GM06990 (cell line): ENCODE measurements around the gene ZNF618.

Experiments used
- DNase-seq: peaks from one replicate; pipeline ENCODE4 v3.0.0-alpha.2; 2011; ENCODE audit not compliant: insufficient read length; ENCODE audit errors: extremely low read depth
- H3K27me3 ChIP-seq: replicated peaks from 2 replicates; pipeline ENCODE4 v1.6.0; 2011; ENCODE audit warnings: low read length; ENCODE audit not compliant: control insufficient read depth, insufficient read depth
- H3K36me3 ChIP-seq: 2 replicates; pipeline ENCODE4 v1.5.1; 2011; ENCODE audit warnings: low read length; ENCODE audit not compliant: control insufficient read depth, insufficient read depth
- H3K4me3 ChIP-seq: replicated peaks from 2 replicates; pipeline ENCODE4 v1.5.1; 2011; ENCODE audit warnings: low read depth, mild to moderate bottlenecking, control low read depth, low read length
- CTCF ChIP-seq: IDR thresholded peaks from 2 replicates; pipeline ENCODE4 v1.5.1; 2011; ENCODE audit warnings: low read length, control low read depth, mild to moderate bottlenecking, inconsistent platforms; ENCODE audit not compliant: insufficient read depth, poor library complexity, severe bottlenecking

ZNF618 gene

DNA sequence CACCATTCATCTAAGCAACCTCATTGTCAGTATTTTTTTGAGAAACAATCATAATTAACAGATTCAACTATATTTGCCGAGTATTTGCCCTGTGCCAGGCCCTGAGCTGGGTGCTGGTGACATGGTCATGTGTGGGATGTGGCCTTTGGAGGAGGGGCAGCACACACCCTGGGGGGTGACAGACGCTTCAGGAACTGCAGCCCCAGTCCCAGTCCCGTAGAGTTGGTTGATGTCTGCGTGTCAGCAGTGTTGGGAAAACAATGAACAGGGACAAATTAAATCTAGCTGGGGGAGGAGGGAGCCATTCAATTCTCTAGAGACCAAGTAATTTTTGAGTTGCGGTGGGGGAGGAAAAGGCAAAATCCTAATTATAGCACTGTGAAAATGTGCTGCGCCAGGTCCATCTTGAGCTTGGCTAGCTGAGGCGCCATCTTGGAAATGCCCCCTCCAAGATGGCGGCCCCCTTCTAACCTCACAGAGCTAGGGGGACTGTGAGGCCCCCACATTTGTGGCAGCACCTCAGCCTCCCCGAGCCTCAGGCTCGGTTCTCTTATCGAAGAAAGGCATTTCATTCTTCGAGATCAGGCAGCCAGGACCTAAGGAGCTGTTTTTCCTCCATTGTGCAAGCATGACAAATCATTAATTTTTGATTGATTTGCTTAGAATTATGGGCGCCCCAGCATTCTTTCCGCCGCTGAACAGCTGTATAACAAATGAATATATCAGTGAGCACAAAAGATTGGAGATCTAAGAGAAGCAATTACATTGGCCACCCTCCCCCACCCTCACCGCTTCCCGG is 87.8 kb downstream of the ZNF618 start:
- no peak for DNase-seq
- H3K4me3 ChIP-seq, result no peak overlapping the region
- TF ChIP-seq CTCF, result no peak
- no peaks in the 10 kb centered on the region; the same call in none of the 2 replicates for H3K27me3 ChIP-seq
- no peaks in the 10 kb centered on the region for H3K36me3 ChIP-seq

- no peak for TF ChIP-seq CTCF
- no peaks in the 10 kb centered on the region for H3K36me3 ChIP-seq
Measured at GRCh38 chr9:113964495-113965170, 88.5 kb downstream of the ZNF618 start.

DNA sequence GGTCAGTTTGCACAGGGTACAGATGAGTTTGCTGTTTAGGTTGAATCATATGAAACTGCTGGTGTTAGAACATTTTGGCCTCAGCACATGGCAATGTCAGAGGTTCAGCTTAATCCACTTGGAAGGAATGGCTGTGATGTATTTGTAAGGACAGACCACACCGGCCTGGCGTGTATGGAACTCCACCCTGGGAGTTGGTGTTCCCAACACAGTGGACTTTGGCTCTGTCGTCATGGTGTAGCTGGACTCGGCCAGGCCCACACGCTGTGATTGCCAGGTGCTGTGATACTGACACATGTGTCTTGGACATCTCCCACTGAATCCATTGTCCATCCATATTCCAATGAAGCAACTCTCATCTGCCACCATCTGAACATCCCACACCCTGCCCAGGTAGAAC is 90.3 kb downstream of the ZNF618 start:
- Histone ChIP-seq H3K36me3 (no peaks in the 10 kb centered on the region), H3K27me3 (no peaks in the 10 kb centered on the region; the same call in none of the 2 replicates), H3K4me3 (no peak overlapping the region)
- no peak for TF ChIP-seq CTCF
- no peak for DNase-seq

More at GRCh38 chr9:113964495-113965170, 88.5 kb downstream of the ZNF618 start:
- no peak for DNase-seq
- Histone ChIP-seq H3K27me3 (no peaks in the 10 kb centered on the region; the same call in none of the 2 replicates), H3K4me3 (no peak overlapping the region)

DNA sequence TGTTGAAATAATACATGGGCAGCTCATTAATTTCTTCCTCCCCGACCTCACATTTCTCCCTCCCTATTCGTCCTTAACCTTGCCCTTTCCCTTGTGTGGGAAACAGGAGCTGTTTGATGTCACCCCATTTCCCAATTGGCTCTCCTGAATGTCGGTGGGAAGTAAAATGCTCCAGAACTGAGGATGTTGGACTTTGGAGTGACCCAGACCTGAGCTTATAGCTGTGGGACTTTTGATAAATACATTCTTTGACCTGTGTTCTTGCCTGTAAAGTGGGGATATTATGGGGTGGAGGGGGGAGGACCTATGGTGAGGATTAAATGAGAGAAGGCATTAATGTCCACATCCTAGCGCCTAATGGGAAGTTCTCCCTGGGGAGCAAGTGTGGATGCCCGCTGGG is 91.3 kb downstream of the ZNF618 start:
- Histone ChIP-seq H3K4me3 (no peak overlapping the region), H3K36me3 (no peaks in the 10 kb centered on the region), H3K27me3 (no peaks in the 10 kb centered on the region; the same call in none of the 2 replicates)
- no peak for TF ChIP-seq CTCF
- DNase-seq, result no peak

- DNase-seq, result no peak
Measured at GRCh38 chr9:113969343-113969742, 93.2 kb downstream of the ZNF618 start.

More at GRCh38 chr9:113969343-113969742, 93.2 kb downstream of the ZNF618 start:
- Histone ChIP-seq H3K4me3 (no peak overlapping the region), H3K27me3 (no peaks in the 10 kb centered on the region; the same call in none of the 2 replicates), H3K36me3 (no peaks in the 10 kb centered on the region)
- no peak for TF ChIP-seq CTCF
